Lower leg skin (tissue), 3 donors: ENCODE data around the gene SH3GLB2.
"Not testable (repeated sequence)": the region's sequence is repeated elsewhere in the genome, so short reads cannot be mapped to it uniquely, and the experiment has no call there.

Source experiments
- CTCF ChIP-seq, 3 donors: fragments of 450-650 bp; IDR thresholded peaks; one replicate each; pipeline ENCODE4 v1.5.1; 2016; ENCODE audit warnings: antibody characterized with exemption in 3 of 3, mild to moderate bottlenecking in 3 of 3, moderate library complexity in 2 of 3
- POLR2A ChIP-seq, 2 donors: fragments of 450-650 bp; IDR thresholded peaks; one replicate each; pipeline ENCODE4 v1.6.1; 2016 to 2017; ENCODE audit warnings: antibody characterized with exemption in 2 of 2, mild to moderate bottlenecking in 1 of 2, moderate library complexity in 1 of 2

GRCh38 chr9:128961403-128961802 lies 66.7 kb downstream of the SH3GLB2 start:
- TF ChIP-seq POLR2A, CTCF (IDR thresholded peaks at IDR 0.05): not testable (repeated sequence)
